ENCODE data around the gene NOPCHAP1.

GRCh38 chr12:104963757-104964156 lies 22.4 kb upstream of the NOPCHAP1 start:
- TF ChIP-seq EP300 (IDR thresholded peaks at IDR 0.05; ENCODE audit: borderline replicate concordance), result no peak
- no peak for TF ChIP-seq REST (IDR thresholded peaks at IDR 0.05; ENCODE audit: low read depth)
- no peak for TF ChIP-seq CREB1 (IDR thresholded peaks at IDR 0.05; ENCODE audit: low read depth)
- TF ChIP-seq NFIC (IDR thresholded peaks at IDR 0.05), result no peak
- TF ChIP-seq YY1 (IDR thresholded peaks at IDR 0.05; ENCODE audit: low read depth), result no peak
- no peak for TF ChIP-seq FOXM1 (IDR thresholded peaks at IDR 0.05; ENCODE audit: borderline replicate concordance, low read depth)
- TF ChIP-seq MAX (IDR thresholded peaks at IDR 0.05), result no peak
- no peak for TF ChIP-seq CEBPB (IDR thresholded peaks at IDR 0.05)
